Epithelial cell of proximal tubule (primary cell): ENCODE measurements around the gene SRCAP. TPM values are rescaled to one million over a fixed set of nuclear protein-coding genes. Genes with fewer than 3 reads are reported as not detected.

Source experiments
- DNase-seq: peaks from one replicate; pipeline ENCODE4 v3.0.0-alpha.2; 2011; ENCODE audit warnings: low read depth
- H3K4me3 ChIP-seq: 2 replicates; pipeline ENCODE4 v1.5.1; 2011; ENCODE audit warnings: low read depth, mild to moderate bottlenecking, low read length
- total RNA-seq: library from RNA; depleted of rRNA; stranded (reverse); fragments of >200 nt; gene quantifications from 2 replicates; pipeline ENCODE4 v1.2.3, GENCODE V29; 2015
- TF ChIP-seq, protein P1 (sequence below): conservative IDR thresholded peaks from 2 replicates; pipeline ENCODE4 v1.5.1; 2012; ENCODE audit warnings: low read depth, mild to moderate bottlenecking, low read length

The SRCAP gene
- total RNA-seq, 1 donor from 2014 or later = 11.8 TPM

GRCh38 chr16:30711712-30712111 lies 12.7 kb downstream of the SRCAP start:
- TF ChIP-seq, protein P1, sequence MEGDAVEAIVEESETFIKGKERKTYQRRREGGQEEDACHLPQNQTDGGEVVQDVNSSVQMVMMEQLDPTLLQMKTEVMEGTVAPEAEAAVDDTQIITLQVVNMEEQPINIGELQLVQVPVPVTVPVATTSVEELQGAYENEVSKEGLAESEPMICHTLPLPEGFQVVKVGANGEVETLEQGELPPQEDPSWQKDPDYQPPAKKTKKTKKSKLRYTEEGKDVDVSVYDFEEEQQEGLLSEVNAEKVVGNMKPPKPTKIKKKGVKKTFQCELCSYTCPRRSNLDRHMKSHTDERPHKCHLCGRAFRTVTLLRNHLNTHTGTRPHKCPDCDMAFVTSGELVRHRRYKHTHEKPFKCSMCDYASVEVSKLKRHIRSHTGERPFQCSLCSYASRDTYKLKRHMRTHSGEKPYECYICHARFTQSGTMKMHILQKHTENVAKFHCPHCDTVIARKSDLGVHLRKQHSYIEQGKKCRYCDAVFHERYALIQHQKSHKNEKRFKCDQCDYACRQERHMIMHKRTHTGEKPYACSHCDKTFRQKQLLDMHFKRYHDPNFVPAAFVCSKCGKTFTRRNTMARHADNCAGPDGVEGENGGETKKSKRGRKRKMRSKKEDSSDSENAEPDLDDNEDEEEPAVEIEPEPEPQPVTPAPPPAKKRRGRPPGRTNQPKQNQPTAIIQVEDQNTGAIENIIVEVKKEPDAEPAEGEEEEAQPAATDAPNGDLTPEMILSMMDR = no peak
- DNase-seq = no peak
- no peak overlapping the region for H3K4me3 ChIP-seq

DNA sequence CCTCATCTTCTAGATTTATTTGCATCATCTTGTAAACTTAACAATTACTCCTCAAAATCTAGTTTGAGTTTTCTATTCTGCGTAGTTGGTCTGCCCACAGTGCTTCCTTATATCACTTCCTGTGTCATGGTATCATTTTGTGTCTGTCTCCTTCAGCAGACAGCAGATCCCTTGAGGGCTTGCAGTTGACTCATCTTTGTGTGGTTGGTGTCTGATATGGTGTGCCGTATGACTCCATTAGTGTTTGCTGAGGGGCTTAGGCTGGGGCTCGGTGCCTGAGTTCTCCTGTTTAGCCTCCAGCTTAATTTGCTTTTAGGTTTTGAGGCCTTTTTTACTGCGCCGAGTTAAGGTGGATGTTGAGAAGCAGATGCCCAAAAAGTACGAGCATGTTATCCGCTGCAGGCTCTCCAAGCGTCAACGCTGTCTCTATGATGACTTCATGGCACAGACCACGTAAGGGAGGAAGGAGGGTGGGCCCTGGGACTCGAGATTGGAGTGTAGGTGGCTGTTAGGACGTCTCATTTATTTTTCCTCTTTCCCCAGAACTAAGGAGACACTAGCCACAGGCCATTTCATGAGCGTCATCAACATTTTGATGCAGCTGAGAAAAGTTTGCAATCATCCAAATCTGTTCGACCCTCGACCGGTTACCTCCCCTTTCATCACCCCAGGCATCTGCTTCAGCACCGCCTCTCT lies 16.9 kb downstream of the SRCAP start:
- no peak for DNase-seq
- no peak overlapping the region for H3K4me3 ChIP-seq
- TF ChIP-seq, protein P1 = no peak

DNA sequence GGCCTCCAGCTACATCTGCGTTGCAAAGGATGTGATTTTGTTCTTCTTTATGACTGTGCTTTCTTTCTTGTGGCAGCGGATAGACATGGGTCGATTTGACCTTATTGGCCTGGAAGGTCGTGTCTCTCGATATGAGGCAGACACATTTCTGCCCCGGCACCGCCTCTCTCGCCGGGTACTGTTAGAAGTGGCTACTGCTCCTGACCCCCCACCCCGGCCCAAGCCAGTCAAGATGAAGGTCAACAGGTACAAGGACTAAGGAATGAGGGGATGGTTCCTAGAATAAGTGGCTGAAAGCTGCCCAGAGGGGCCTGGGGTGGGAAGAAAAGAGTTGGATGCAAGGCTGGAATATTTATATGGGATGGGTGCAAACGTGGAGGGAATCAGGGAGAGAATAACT lies 21.1 kb downstream of the SRCAP start:
- TF ChIP-seq, protein P1 = no peak
- no peak overlapping the region for H3K4me3 ChIP-seq
- DNase-seq = no peak

- no peak for DNase-seq
- H3K4me3 ChIP-seq = no peak overlapping the region
- TF ChIP-seq, protein P1 = no peak
These were observed 21.7 kb downstream of the SRCAP start for GRCh38 chr16:30720694-30721093.

- TF ChIP-seq, protein P1 = no peak
- no peak for DNase-seq
- no peak overlapping the region for H3K4me3 ChIP-seq
These were observed 22.2 kb downstream of the SRCAP start for GRCh38 chr16:30721167-30721566.

GRCh38 chr16:30721606-30722005 lies 22.6 kb downstream of the SRCAP start:
- TF ChIP-seq, protein P1 = no peak
- no peak overlapping the region for H3K4me3 ChIP-seq
- DNase-seq = no peak

- no peak for DNase-seq
- TF ChIP-seq, protein P1 = peak; percentile 22
- no peak overlapping the region for H3K4me3 ChIP-seq
These were observed 23.5 kb downstream of the SRCAP start for GRCh38 chr16:30722443-30722842.
